A549 (cell line): ENCODE results near the gene KCNH8. TPM values are rescaled to one million over a fixed set of nuclear protein-coding genes. Genes with fewer than 3 reads are reported as not detected.

Experiments
- ATAC-seq, 2 experiments: fragments of 200-7000 bp in 1 of 2; fragments of >200 bp in 1 of 2; cut with Nextera tagmentation in 1 of 2; cut with Tn5 transposase in 1 of 2; 3 replicates each; pipeline versions ENCODE4 v1.8.0 to v1.9.1; 2018 to 2020; ENCODE audit warnings: mild to moderate bottlenecking in 1 of 2, moderate library complexity in 1 of 2
- CTCF ChIA-PET: fragments of 300-600 bp; sonication (Branson Sonifier 250); formaldehyde crosslinking; extraction: SDS; loops from one replicate; lab custom pipeline; 2021; ENCODE audit warnings: antibody characterized with exemption, inconsistent platforms; lab: Yijun Ruan, JAX
- POLR2A ChIA-PET: fragments of 350-600 bp; formaldehyde crosslinking; extraction: SDS; loops from one replicate; lab custom pipeline; 2021; ENCODE audit warnings: antibody characterized with exemption, inconsistent platforms; lab: Yijun Ruan, JAX
- DNase-seq, 2 experiments: peaks; one replicate each; pipeline versions ENCODE4 v3.0.0 to v3.0.0-alpha.2; 2011 to 2016; ENCODE audit warnings: low read depth in 1 of 2, low spot score in 1 of 2
- FAIRE-seq: peaks from 2 replicates; lab custom pipeline; 2011; peaks lifted over from hg19 to GRCh38; lab: Jason Lieb, UNC
- H3K27ac ChIP-seq, 2 experiments: fragments of >200 bp; sonication (Bioruptor Twin); formaldehyde crosslinking; 3 replicates each; pipeline ENCODE4 v1.5.1; 2016 to 2017
- H3K4me1 ChIP-seq: fragments of >200 bp; sonication (Bioruptor Twin); formaldehyde crosslinking; 3 replicates; pipeline ENCODE4 v1.6.1; 2016
- H3K4me2 ChIP-seq: fragments of >200 bp; sonication (Bioruptor Twin); formaldehyde crosslinking; 3 replicates; pipeline ENCODE4 v1.6.1; 2016
- H3K4me3 ChIP-seq: fragments of >200 bp; sonication (Bioruptor Twin); formaldehyde crosslinking; 3 replicates; pipeline ENCODE4 v1.5.1; 2016
- H3K9me3 ChIP-seq: fragments of >200 bp; sonication (Bioruptor Twin); formaldehyde crosslinking; 3 replicates; pipeline ENCODE4 v1.6.1; 2016
- CBX8 ChIP-seq: fragments of 200-600 bp; sonication (generic); IDR thresholded peaks from 2 replicates; pipeline ENCODE4 v1.6.1; 2016
- CHD2 ChIP-seq: fragments of 150-350 bp; IDR thresholded peaks from 2 replicates; pipeline ENCODE4 v1.6.1; 2014; ENCODE audit warnings: low read length; ENCODE audit not compliant: partially characterized antibody
- E2F6 ChIP-seq: IDR thresholded peaks from 2 replicates; pipeline ENCODE4 v1.6.1; 2012; ENCODE audit warnings: low read depth, borderline replicate concordance
- EP300 ChIP-seq, 2 experiments: fragments of >200 bp; sonication (Bioruptor Twin); formaldehyde crosslinking; IDR thresholded peaks; 2 replicates in 1 of 2; 3 replicates in 1 of 2; pipeline ENCODE4 v1.6.1; 2016 to 2017
- ESRRA ChIP-seq: fragments of 150-350 bp; IDR thresholded peaks from 2 replicates; pipeline ENCODE4 v1.6.1; 2014; ENCODE audit warnings: mild to moderate bottlenecking, low read length, borderline replicate concordance
- FOSB ChIP-seq: fragments of 250-450 bp; sonication (Bioruptor Pico); IDR thresholded peaks from 2 replicates; pipeline ENCODE4 v1.5.0; 2020; ENCODE audit warnings: mild to moderate bottlenecking, moderate library complexity
- FOXS1 ChIP-seq: fragments of 250-450 bp; sonication (Bioruptor Pico); IDR thresholded peaks from 2 replicates; pipeline ENCODE4 v1.5.0; 2020; ENCODE audit warnings: mild to moderate bottlenecking, moderate library complexity
- GATA3 ChIP-seq: IDR thresholded peaks from 2 replicates; pipeline ENCODE4 v1.6.1; 2012; ENCODE audit warnings: borderline replicate concordance
- HDAC2 ChIP-seq: fragments of 200-600 bp; sonication (generic); IDR thresholded peaks from 2 replicates; pipeline ENCODE4 v1.6.1; 2016
- HES2 ChIP-seq: fragments of >200 bp; sonication (Bioruptor Twin); formaldehyde crosslinking; IDR thresholded peaks from 2 replicates; pipeline ENCODE4 v1.6.1; 2016
- HEYL ChIP-seq: fragments of 250-450 bp; sonication (Bioruptor Pico); IDR thresholded peaks from 2 replicates; pipeline ENCODE4 v1.8.0; 2021; ENCODE audit warnings: mild to moderate bottlenecking, moderate library complexity
- JUN ChIP-seq, 2 experiments: fragments of >200 bp; sonication (Bioruptor Twin); formaldehyde crosslinking; IDR thresholded peaks; 2 replicates in 1 of 2; 3 replicates in 1 of 2; pipeline ENCODE4 v1.6.1; 2016 to 2017
- KDM1A ChIP-seq: fragments of 200-600 bp; sonication (generic); IDR thresholded peaks from 2 replicates; pipeline ENCODE4 v1.6.1; 2016; ENCODE audit warnings: low read depth, mild to moderate bottlenecking
- KDM5A ChIP-seq: fragments of 200-600 bp; sonication (generic); IDR thresholded peaks from 2 replicates; pipeline ENCODE4 v1.6.1; 2016; ENCODE audit warnings: antibody characterized with exemption, mild to moderate bottlenecking
- RARB ChIP-seq: fragments of 250-450 bp; sonication (Bioruptor Pico); IDR thresholded peaks from 2 replicates; pipeline ENCODE4 v1.8.0; 2021; ENCODE audit warnings: mild to moderate bottlenecking, moderate library complexity
- RNF2 ChIP-seq: fragments of 200-600 bp; sonication (generic); IDR thresholded peaks from 2 replicates; pipeline ENCODE4 v1.6.1; 2016; ENCODE audit warnings: low read depth, mild to moderate bottlenecking, antibody characterized with exemption, moderate library complexity, borderline replicate concordance
- TP53 ChIP-seq: fragments of 250-450 bp; sonication (Bioruptor Pico); IDR thresholded peaks from 2 replicates; pipeline ENCODE4 v1.5.0; 2021; ENCODE audit warnings: mild to moderate bottlenecking, moderate library complexity
- ZSCAN20 ChIP-seq: fragments of 250-450 bp; sonication (Bioruptor Pico); IDR thresholded peaks from 2 replicates; pipeline ENCODE4 v1.8.0; 2022; ENCODE audit warnings: mild to moderate bottlenecking, moderate library complexity
- WGBS: methylation state at CpG from one replicate; pipeline ENCODE4 v1.1.6; 2017; ENCODE audit errors: missing lambda C conversion rate; 5-methylcytosine and 5-hydroxymethylcytosine counted together
- polyA plus RNA-seq, 4 experiments: library from polyadenylated mRNA; depleted of rRNA in 3 of 4; stranded (reverse); fragments of >200 nt; fragmentation: RNase III in 1 of 4; extraction: RNeasy Plus Mini Kit Qiagen cat#74134 plus additional on column Dnase treatment in 1 of 4; gene quantifications; 2 replicates in 3 of 4; 3 replicates in 1 of 4; pipeline ENCODE4 v1.2.3, GENCODE V29; 2011 to 2017
- TF ChIP-seq, protein P1 (sequence below): fragments of >200 bp; sonication (Bioruptor Twin); formaldehyde crosslinking; IDR thresholded peaks from 3 replicates; pipeline ENCODE4 v1.5.1; 2016
- TF ChIP-seq, protein P2 (sequence below): fragments of 250-450 bp; sonication (Bioruptor Pico); IDR thresholded peaks from 2 replicates; pipeline ENCODE4 v1.5.0; 2020; ENCODE audit warnings: low read depth, mild to moderate bottlenecking, moderate library complexity
- TF ChIP-seq, protein P3 (sequence below): IDR thresholded peaks from 2 replicates; pipeline ENCODE4 v1.6.1; 2012
- TF ChIP-seq, protein P4 (sequence below): fragments of 450-650 bp; IDR thresholded peaks from 2 replicates; pipeline ENCODE4 v1.6.1; 2014; ENCODE audit warnings: antibody characterized with exemption

Gene KCNH8
- polyA plus RNA-seq, 2 of the 4 experiments (the other 2 are of a cell fraction): 0.03 TPM; not detected in 1

- FAIRE-seq: no peak
- Histone ChIP-seq H3K4me2 (no peak overlapping the region), H3K27ac (no peak overlapping the region)
- TF ChIP-seq HDAC2: no peak
- TF ChIP-seq, protein P1, sequence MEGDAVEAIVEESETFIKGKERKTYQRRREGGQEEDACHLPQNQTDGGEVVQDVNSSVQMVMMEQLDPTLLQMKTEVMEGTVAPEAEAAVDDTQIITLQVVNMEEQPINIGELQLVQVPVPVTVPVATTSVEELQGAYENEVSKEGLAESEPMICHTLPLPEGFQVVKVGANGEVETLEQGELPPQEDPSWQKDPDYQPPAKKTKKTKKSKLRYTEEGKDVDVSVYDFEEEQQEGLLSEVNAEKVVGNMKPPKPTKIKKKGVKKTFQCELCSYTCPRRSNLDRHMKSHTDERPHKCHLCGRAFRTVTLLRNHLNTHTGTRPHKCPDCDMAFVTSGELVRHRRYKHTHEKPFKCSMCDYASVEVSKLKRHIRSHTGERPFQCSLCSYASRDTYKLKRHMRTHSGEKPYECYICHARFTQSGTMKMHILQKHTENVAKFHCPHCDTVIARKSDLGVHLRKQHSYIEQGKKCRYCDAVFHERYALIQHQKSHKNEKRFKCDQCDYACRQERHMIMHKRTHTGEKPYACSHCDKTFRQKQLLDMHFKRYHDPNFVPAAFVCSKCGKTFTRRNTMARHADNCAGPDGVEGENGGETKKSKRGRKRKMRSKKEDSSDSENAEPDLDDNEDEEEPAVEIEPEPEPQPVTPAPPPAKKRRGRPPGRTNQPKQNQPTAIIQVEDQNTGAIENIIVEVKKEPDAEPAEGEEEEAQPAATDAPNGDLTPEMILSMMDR: no peak
- TF ChIP-seq, protein P2, sequence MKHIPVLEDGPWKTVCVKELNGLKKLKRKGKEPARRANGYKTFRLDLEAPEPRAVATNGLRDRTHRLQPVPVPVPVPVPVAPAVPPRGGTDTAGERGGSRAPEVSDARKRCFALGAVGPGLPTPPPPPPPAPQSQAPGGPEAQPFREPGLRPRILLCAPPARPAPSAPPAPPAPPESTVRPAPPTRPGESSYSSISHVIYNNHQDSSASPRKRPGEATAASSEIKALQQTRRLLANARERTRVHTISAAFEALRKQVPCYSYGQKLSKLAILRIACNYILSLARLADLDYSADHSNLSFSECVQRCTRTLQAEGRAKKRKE: no peak
- TF ChIP-seq HES2: no peak
- TF ChIP-seq CBX8: no peak
- TF ChIP-seq, all 56 proteins: peak for 0
- no peak for ATAC-seq
- DNase-seq: no peak
- ChIA-PET CTCF (no interaction called here), POLR2A (no interaction called here)
- H3K4me1 ChIP-seq: no peaks in the 10 kb centered on the region
- H3K4me3 ChIP-seq: no peak overlapping the region
- WGBS: 15% methylated on average over 3 of the region's 3 CpGs
- H3K9me3 ChIP-seq: no peaks in the 10 kb centered on the region
These were observed 325.8 kb downstream of the KCNH8 start for GRCh38 chr3:19473971-19474580.

GRCh38 chr3:19476281-19476680 is 328.0 kb downstream of the KCNH8 start:
- Histone ChIP-seq H3K4me3 (no peak overlapping the region), H3K4me1 (no peaks in the 10 kb centered on the region), H3K4me2 (no peak overlapping the region), H3K9me3 (no peaks in the 10 kb centered on the region), H3K27ac (no peak overlapping the region)
- TF ChIP-seq HES2 (no peak), FOXS1 (CRISPR knock-in tag) (no peak)
- ChIA-PET CTCF (no interaction called here), POLR2A (no interaction called here)
- DNase-seq (no peak), ATAC-seq (no peak), FAIRE-seq (no peak)
- WGBS: 37% methylated on average over 7 of the region's 7 CpGs

GRCh38 chr3:19485267-19485666 is 337.0 kb downstream of the KCNH8 start:
- Histone ChIP-seq H3K9me3 (no peaks in the 10 kb centered on the region), H3K4me2 (no peak overlapping the region), H3K27ac (no peak overlapping the region), H3K4me3 (no peak overlapping the region), H3K4me1 (no peaks in the 10 kb centered on the region)
- TF ChIP-seq RARB (CRISPR knock-in tag) (no peak), GATA3 (no peak), CHD2 (no peak), RNF2 (no peak), ZSCAN20 (CRISPR knock-in tag) (no peak)
- TF ChIP-seq, protein P3, sequence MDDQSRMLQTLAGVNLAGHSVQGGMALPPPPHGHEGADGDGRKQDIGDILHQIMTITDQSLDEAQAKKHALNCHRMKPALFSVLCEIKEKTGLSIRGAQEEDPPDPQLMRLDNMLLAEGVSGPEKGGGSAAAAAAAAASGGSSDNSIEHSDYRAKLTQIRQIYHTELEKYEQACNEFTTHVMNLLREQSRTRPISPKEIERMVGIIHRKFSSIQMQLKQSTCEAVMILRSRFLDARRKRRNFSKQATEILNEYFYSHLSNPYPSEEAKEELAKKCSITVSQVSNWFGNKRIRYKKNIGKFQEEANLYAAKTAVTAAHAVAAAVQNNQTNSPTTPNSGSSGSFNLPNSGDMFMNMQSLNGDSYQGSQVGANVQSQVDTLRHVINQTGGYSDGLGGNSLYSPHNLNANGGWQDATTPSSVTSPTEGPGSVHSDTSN: no peak
- no peak for DNase-seq
- WGBS: 43% methylated on average over 3 of the region's 3 CpGs
- CTCF ChIA-PET: no interaction called here
- ATAC-seq: no peak
- POLR2A ChIA-PET: no interaction called here
- no peak for FAIRE-seq

GRCh38 chr3:19487386-19487785 is 339.1 kb downstream of the KCNH8 start:
- POLR2A ChIA-PET: no interaction called here
- FAIRE-seq (no peak), ATAC-seq (no peak), DNase-seq (no peak)
- Histone ChIP-seq H3K4me2 (no peak overlapping the region), H3K27ac (no peak overlapping the region), H3K4me3 (no peak overlapping the region), H3K9me3 (no peaks in the 10 kb centered on the region), H3K4me1 (no peaks in the 10 kb centered on the region)
- no peak for TF ChIP-seq E2F6
- TF ChIP-seq, protein P4, sequence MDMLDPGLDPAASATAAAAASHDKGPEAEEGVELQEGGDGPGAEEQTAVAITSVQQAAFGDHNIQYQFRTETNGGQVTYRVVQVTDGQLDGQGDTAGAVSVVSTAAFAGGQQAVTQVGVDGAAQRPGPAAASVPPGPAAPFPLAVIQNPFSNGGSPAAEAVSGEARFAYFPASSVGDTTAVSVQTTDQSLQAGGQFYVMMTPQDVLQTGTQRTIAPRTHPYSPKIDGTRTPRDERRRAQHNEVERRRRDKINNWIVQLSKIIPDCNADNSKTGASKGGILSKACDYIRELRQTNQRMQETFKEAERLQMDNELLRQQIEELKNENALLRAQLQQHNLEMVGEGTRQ: no peak
- TF ChIP-seq HEYL: no peak
- TF ChIP-seq, protein P1: no peak
- no peak for TF ChIP-seq FOSB
- TF ChIP-seq KDM5A: no peak
- TF ChIP-seq EP300 (IDR thresholded peaks at IDR 0.05): no peak
- TF ChIP-seq ESRRA: no peak
- TF ChIP-seq KDM1A: no peak
- TF ChIP-seq TP53 (CRISPR knock-in tag): no peak
- no peak for TF ChIP-seq JUN (IDR thresholded peaks at IDR 0.05)
- TF ChIP-seq, all 56 proteins: peak for 0
- 34% methylated on average over 6 of the region's 6 CpGs for WGBS
- CTCF ChIA-PET: no interaction called here
